Measurements from ENCODE around the gene TSPAN9. TPM values are rescaled to one million over a fixed set of nuclear protein-coding genes. Genes with fewer than 3 reads are reported as not detected.

Gene TSPAN9
- total and polyA plus RNA-seq, 4 donors: 23.0 to 72.3 (median 33.9) TPM

DNA sequence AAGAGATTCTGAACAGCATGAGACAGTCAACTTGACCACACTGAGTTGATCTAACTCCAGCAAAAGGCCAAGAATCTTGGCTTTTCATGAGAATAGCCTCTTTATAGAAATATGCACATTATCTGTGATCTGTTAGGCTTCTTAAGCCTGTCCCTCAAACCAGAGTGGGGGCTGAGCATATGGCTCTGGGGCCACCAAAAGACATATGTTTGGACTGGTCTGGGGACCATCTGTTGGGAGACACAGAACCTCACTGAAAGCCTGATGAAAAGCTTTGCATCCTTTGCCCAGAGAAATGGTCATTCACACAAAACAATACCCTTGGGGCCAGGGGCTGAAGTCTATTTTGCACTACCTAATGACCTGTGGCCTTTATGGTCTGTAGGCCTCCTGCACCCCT is 248.6 kb downstream of the TSPAN9 start:
- TF ChIP-seq, protein P1, sequence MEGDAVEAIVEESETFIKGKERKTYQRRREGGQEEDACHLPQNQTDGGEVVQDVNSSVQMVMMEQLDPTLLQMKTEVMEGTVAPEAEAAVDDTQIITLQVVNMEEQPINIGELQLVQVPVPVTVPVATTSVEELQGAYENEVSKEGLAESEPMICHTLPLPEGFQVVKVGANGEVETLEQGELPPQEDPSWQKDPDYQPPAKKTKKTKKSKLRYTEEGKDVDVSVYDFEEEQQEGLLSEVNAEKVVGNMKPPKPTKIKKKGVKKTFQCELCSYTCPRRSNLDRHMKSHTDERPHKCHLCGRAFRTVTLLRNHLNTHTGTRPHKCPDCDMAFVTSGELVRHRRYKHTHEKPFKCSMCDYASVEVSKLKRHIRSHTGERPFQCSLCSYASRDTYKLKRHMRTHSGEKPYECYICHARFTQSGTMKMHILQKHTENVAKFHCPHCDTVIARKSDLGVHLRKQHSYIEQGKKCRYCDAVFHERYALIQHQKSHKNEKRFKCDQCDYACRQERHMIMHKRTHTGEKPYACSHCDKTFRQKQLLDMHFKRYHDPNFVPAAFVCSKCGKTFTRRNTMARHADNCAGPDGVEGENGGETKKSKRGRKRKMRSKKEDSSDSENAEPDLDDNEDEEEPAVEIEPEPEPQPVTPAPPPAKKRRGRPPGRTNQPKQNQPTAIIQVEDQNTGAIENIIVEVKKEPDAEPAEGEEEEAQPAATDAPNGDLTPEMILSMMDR (IDR thresholded peaks at IDR 0.05; ENCODE audit: control extremely low read depth, extremely low read depth): no peak
- no peak for ATAC-seq (ENCODE audit: insufficient read depth, low FRiP score)
- H3K27me3 ChIP-seq (ENCODE audit: control insufficient read depth in 3 of 3, insufficient read depth in 3 of 3, low read length in 2 of 3): peaks cover 0 to 4% (median 0%) of the 10 kb centered on the region in 3 donors

DNA sequence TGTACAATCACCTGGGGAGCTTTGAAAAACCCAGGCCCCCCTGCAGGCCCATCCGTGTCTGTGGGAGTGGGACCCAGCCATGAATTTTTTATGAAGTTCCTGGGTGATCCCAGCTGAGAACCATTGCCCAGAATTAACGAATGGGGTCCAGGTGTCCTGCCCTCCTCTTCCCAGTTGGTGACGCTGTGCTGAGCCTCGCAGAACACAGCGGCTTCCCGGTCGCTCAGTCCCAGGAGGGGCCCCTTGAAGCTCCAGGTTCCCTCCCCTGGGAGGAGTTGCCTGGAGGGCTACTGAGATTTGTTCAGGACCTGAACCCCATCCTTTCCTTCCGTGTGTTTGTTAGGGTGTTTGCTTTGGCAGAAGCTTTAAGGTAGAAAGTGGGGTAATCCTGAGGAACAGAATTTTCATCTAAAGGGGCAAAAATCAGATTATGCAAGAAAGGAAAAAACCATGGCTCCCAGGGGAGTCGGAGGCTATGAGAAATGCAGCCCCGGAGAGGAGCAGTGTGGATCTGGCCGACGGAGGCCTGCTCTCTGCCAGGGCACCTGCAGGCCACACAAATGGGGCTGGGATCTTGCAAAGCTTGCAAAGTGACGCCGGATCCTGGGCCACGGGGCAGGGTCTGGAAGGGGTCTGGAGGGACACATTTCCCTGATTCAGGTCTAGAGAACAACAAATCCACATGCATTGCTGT is 249.1 kb downstream of the TSPAN9 start:
- H3K36me3 ChIP-seq (ENCODE audit: control insufficient read depth in 4 of 4, insufficient read depth in 4 of 4, low read length in 4 of 4): no peaks in the 10 kb centered on the region
- no peak overlapping the region for H3K27ac ChIP-seq (ENCODE audit: low read depth in 1 of 2, low read length in 1 of 2)
- peaks cover 0 to 4% (median 0%) of the 10 kb centered on the region in 3 donors for H3K27me3 ChIP-seq (ENCODE audit: control insufficient read depth in 3 of 3, insufficient read depth in 3 of 3, low read length in 2 of 3)
- 69 to 73% methylated on average over 15 of the region's 15 CpGs for WGBS, 2 donors
- TF ChIP-seq, protein P1 (IDR thresholded peaks at IDR 0.05; ENCODE audit: control extremely low read depth, extremely low read depth): no peak
- ATAC-seq (ENCODE audit: insufficient read depth, low FRiP score): no peak
- H3K4me3 ChIP-seq: no peak overlapping the region
- H3K9me3 ChIP-seq (ENCODE audit: control insufficient read depth in 4 of 4, insufficient read depth in 3 of 4, low read length in 3 of 4): no peaks in the 10 kb centered on the region
- DNase-seq: no peak
- peaks cover 0 to 4% (median 0%) of the 10 kb centered on the region in 5 donors for H3K4me1 ChIP-seq (ENCODE audit: control insufficient read depth in 5 of 5, insufficient read depth in 5 of 5, low read length in 5 of 5)
- H3K9ac ChIP-seq (ENCODE audit: insufficient read depth in 1 of 2, low read length in 2 of 2): no peak overlapping the region

More for the DNA sequence above, 248.6 kb downstream of the TSPAN9 start:
- H3K9ac ChIP-seq (ENCODE audit: insufficient read depth in 1 of 2, low read length in 2 of 2): no peak overlapping the region
- H3K4me1 ChIP-seq (ENCODE audit: control insufficient read depth in 5 of 5, insufficient read depth in 5 of 5, low read length in 5 of 5): peaks cover 0 to 4% (median 0%) of the 10 kb centered on the region in 5 donors
- no peaks in the 10 kb centered on the region for H3K9me3 ChIP-seq (ENCODE audit: control insufficient read depth in 4 of 4, insufficient read depth in 3 of 4, low read length in 3 of 4)
- H3K27ac ChIP-seq (ENCODE audit: low read depth in 1 of 2, low read length in 1 of 2): no peak overlapping the region
- H3K36me3 ChIP-seq (ENCODE audit: control insufficient read depth in 4 of 4, insufficient read depth in 4 of 4, low read length in 4 of 4): no peaks in the 10 kb centered on the region
- H3K4me3 ChIP-seq: no peak overlapping the region
- DNase-seq: no peak

DNA sequence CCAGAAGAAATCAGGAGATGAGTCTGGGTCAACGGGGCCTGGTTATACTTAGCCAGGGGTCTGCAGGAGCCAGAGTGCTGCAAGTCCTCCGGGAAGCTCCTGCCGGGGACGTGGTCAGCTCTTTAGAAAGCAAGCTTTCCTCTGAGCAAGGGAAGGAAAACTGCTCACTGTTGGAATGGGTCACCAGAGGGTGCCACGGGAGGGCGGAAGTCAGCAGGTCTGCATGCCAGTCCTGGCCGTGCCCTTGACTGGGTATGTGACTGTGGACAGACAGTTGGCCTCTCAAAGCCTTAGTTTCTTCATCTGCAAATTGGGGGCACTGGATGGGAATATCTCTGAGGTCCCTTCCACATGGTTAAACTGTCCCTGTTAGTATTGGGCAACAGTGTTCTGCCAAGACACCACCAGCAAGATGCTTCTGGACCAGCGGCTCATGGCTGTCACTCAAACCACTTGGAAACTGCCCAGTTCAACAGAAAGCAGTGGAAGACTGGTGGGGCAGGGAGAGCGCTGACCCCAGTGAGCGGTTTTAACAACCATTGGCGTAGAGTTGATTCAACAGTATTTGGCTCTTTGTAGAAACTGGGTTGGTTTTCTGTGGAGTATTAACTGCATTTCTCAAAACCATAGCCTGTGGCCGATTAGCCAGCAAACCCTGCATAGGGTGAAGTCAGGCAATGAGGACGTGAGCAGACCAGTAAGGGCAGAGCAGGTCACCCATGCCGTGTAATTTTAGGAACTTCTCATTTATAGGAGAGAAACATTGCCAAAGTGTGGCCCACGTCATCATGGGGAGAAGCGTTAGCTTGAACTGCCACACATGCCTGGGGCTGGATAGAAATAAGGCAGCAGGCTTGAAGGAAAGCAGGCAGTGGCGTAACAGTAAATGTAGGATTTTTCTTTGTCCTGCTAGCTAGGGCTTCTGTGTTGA is 249.9 kb downstream of the TSPAN9 start:
- H3K9me3 ChIP-seq (ENCODE audit: control insufficient read depth in 4 of 4, insufficient read depth in 3 of 4, low read length in 3 of 4): no peaks in the 10 kb centered on the region
- H3K9ac ChIP-seq (ENCODE audit: insufficient read depth in 1 of 2, low read length in 2 of 2): no peak overlapping the region
- ATAC-seq (ENCODE audit: insufficient read depth, low FRiP score): no peak
- no peaks in the 10 kb centered on the region for H3K4me1 ChIP-seq (ENCODE audit: control insufficient read depth in 5 of 5, insufficient read depth in 5 of 5, low read length in 5 of 5)
- WGBS, 2 donors: 81 to 89% methylated on average over 17 of the region's 17 CpGs
- no peaks in the 10 kb centered on the region for H3K36me3 ChIP-seq (ENCODE audit: control insufficient read depth in 4 of 4, insufficient read depth in 4 of 4, low read length in 4 of 4)
- H3K27ac ChIP-seq (ENCODE audit: low read depth in 1 of 2, low read length in 1 of 2): no peak overlapping the region
- TF ChIP-seq, protein P1 (IDR thresholded peaks at IDR 0.05; ENCODE audit: control extremely low read depth, extremely low read depth): no peak
- no peak for DNase-seq
- H3K27me3 ChIP-seq (ENCODE audit: control insufficient read depth in 3 of 3, insufficient read depth in 3 of 3, low read length in 2 of 3): peaks cover 0 to 4% (median 0%) of the 10 kb centered on the region in 3 donors
- no peak overlapping the region for H3K4me3 ChIP-seq
